ENCODE results near the gene BRD4. TPM values are rescaled to one million over a fixed set of nuclear protein-coding genes. Genes with fewer than 3 reads are reported as not detected.

Gene BRD4
- total and polyA plus RNA-seq, 4 donors, result 16.3 to 59.0 (median 40.2) TPM

GRCh38 chr19:15247107-15248014, 85.0 kb downstream of the BRD4 start:
- no peaks in the 10 kb centered on the region for H3K9me3 ChIP-seq (ENCODE audit: control insufficient read depth, insufficient read depth, low read length)
- H3K27me3 ChIP-seq (ENCODE audit: control insufficient read depth, insufficient read depth, low read length), result no peaks in the 10 kb centered on the region
- H3K36me3 ChIP-seq (ENCODE audit: control insufficient read depth, insufficient read depth, low read length), result peaks cover 86% of the 10 kb centered on the region
- 63% methylated on average over 19 of the region's 20 CpGs for WGBS (ENCODE audit: insufficient coverage)
- no peak for DNase-seq (ENCODE audit: low read depth in 4 of 6, low spot score in 6 of 6)
- no peak overlapping the region for H3K4me3 ChIP-seq (ENCODE audit: low read depth, low read length)
- peaks cover 67% of the 10 kb centered on the region for H3K4me1 ChIP-seq (ENCODE audit: control insufficient read depth, insufficient read depth, low read length)
- H3K27ac ChIP-seq (ENCODE audit: low read depth, low read length), result peak overlapping the region; percentile 78

DNA sequence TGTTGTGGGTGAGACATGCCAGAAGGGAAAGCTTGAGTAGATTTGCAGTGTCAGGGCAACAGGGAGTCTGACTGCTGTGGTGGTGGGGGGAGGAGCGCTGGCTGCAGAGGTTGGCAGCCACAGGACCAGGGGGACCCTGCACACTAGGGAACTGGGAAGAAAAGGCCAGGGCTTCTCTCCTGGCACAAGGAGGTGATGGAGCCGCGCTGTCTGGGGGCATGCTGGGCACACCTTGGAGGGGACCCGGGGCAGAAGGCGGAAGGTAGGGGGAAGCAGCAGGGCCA, 86.2 kb downstream of the BRD4 start:
- no peaks in the 10 kb centered on the region for H3K9me3 ChIP-seq (ENCODE audit: control insufficient read depth, insufficient read depth, low read length)
- H3K4me1 ChIP-seq (ENCODE audit: control insufficient read depth, insufficient read depth, low read length), result peaks cover 60% of the 10 kb centered on the region
- peaks cover 90% of the 10 kb centered on the region for H3K36me3 ChIP-seq (ENCODE audit: control insufficient read depth, insufficient read depth, low read length)
- 87% methylated on average over 5 of the region's 5 CpGs for WGBS (ENCODE audit: insufficient coverage)
- H3K27ac ChIP-seq (ENCODE audit: low read depth, low read length), result no peak overlapping the region
- no peak overlapping the region for H3K4me3 ChIP-seq (ENCODE audit: low read depth, low read length)
- no peak for DNase-seq (ENCODE audit: low read depth in 4 of 6, low spot score in 6 of 6)
- no peaks in the 10 kb centered on the region for H3K27me3 ChIP-seq (ENCODE audit: control insufficient read depth, insufficient read depth, low read length)

GRCh38 chr19:15245370-15246197, 86.8 kb downstream of the BRD4 start:
- no peak overlapping the region for H3K27ac ChIP-seq (ENCODE audit: low read depth, low read length)
- H3K4me3 ChIP-seq (ENCODE audit: low read depth, low read length), result no peak overlapping the region
- H3K4me1 ChIP-seq (ENCODE audit: control insufficient read depth, insufficient read depth, low read length), result peaks cover 60% of the 10 kb centered on the region
- no peaks in the 10 kb centered on the region for H3K27me3 ChIP-seq (ENCODE audit: control insufficient read depth, insufficient read depth, low read length)
- DNase-seq (ENCODE audit: low read depth in 4 of 6, low spot score in 6 of 6), result no peak
- 91% methylated on average over 16 of the region's 20 CpGs for WGBS (ENCODE audit: insufficient coverage)
- peaks cover 91% of the 10 kb centered on the region for H3K36me3 ChIP-seq (ENCODE audit: control insufficient read depth, insufficient read depth, low read length)
- no peaks in the 10 kb centered on the region for H3K9me3 ChIP-seq (ENCODE audit: control insufficient read depth, insufficient read depth, low read length)

DNA sequence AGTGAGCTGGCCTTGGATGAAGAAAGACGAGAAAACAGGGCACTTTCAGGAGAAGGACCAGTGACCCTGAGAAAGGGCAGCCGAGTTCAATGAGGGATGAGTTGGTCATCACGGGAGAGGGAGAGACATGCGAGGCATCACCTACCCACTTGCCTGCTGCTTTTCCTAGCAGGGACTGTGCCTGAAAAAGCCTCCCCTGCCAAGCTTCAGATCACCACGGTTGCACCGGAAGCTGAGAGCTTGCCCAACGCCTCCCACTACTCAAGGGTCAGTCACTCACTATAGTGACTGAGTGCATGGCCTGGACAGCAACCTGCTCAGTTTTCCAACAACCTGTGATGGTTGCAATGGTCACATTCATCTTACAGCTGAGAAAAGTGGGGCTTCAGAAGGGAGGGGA, 87.5 kb downstream of the BRD4 start:
- WGBS (ENCODE audit: insufficient coverage), result 84% methylated on average over 7 of the region's 7 CpGs
- Histone ChIP-seq H3K27ac (ENCODE audit: low read depth, low read length) (no peak overlapping the region), H3K9me3 (ENCODE audit: control insufficient read depth, insufficient read depth, low read length) (no peaks in the 10 kb centered on the region), H3K4me3 (ENCODE audit: low read depth, low read length) (no peak overlapping the region), H3K27me3 (ENCODE audit: control insufficient read depth, insufficient read depth, low read length) (no peaks in the 10 kb centered on the region), H3K4me1 (ENCODE audit: control insufficient read depth, insufficient read depth, low read length) (peaks cover 55% of the 10 kb centered on the region), H3K36me3 (ENCODE audit: control insufficient read depth, insufficient read depth, low read length) (peaks cover 91% of the 10 kb centered on the region)
- DNase-seq (ENCODE audit: low read depth in 4 of 6, low spot score in 6 of 6), result no peak

DNA sequence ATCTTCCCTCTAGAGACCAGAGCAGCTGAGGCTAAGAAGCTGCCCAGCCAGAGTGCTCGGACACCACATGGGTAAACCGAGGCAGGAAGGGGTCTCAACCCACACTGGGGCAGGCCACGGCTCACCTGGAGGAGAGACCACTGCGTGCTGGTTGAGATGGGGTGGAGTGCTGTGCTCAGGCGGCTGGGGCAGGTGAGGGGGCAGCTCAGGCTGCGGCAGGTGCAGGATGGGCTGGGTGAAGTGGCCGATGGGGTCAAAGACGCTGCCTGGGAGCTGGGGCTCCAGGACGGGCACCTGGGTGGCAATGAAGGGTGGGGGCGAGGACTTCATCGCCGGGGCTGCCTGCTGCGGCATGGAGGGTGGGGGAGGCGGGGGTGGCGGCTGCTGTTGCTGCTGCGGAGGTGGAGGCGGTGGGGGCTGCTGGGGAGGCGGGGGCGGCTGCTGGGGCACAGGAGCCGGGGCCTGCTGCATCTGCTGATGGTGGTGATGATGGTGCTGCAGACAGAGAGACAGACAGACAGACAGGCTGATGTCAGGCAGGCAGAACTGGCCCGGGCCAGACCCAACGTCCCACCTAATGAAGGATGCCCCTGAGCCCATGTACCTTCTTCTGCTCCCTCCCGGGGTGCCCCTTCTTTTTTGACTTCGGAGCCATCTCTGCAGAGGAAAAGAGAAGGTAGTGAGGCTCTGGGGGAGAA, 88.1 kb downstream of the BRD4 start:
- H3K4me1 ChIP-seq (ENCODE audit: control insufficient read depth, insufficient read depth, low read length), result peaks cover 49% of the 10 kb centered on the region
- H3K27ac ChIP-seq (ENCODE audit: low read depth, low read length), result no peak overlapping the region
- no peak for DNase-seq (ENCODE audit: low read depth in 4 of 6, low spot score in 6 of 6)
- WGBS (ENCODE audit: insufficient coverage), result 93% methylated on average over 20 of the region's 24 CpGs
- H3K36me3 ChIP-seq (ENCODE audit: control insufficient read depth, insufficient read depth, low read length), result peaks cover 97% of the 10 kb centered on the region
- no peaks in the 10 kb centered on the region for H3K9me3 ChIP-seq (ENCODE audit: control insufficient read depth, insufficient read depth, low read length)
- no peaks in the 10 kb centered on the region for H3K27me3 ChIP-seq (ENCODE audit: control insufficient read depth, insufficient read depth, low read length)
- H3K4me3 ChIP-seq (ENCODE audit: low read depth, low read length), result no peak overlapping the region

DNA sequence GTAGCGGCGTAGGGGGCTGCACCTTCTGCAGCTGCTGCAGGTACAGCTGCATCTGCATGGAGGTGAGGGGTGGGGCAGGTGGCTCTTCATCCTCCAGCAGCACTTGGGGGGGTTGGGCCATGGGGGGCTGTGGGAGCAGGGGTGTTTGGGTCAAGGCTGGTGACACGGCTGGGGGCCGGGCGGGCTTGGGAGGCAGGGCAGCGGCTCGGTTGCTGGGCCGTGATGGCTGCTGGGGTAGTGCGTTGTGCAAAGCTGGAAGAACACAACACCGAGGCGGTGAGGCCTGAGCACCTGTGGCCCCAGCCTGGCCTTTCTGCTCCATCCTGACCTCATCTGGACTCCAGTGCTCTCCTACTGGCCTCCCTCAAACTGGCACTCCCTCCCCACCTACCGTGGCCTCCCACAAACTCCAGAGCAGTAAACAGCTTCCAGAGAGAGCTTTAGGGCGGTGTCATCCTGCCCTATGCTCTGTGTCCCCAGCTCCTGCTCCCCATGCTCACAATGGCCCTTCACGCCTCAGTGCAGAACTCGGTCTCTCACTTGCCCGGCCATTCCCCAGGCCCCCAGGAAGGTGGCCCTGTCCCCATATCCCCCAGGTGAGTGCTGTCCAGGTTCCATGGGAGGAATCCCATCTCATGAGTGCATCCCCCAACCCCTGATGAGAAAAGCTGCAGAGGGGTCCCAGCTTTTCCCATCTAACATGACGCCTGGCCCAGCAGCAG, 88.9 kb downstream of the BRD4 start:
- no peak overlapping the region for H3K4me3 ChIP-seq (ENCODE audit: low read depth, low read length)
- peaks cover 98% of the 10 kb centered on the region for H3K36me3 ChIP-seq (ENCODE audit: control insufficient read depth, insufficient read depth, low read length)
- no peaks in the 10 kb centered on the region for H3K9me3 ChIP-seq (ENCODE audit: control insufficient read depth, insufficient read depth, low read length)
- peaks cover 41% of the 10 kb centered on the region for H3K4me1 ChIP-seq (ENCODE audit: control insufficient read depth, insufficient read depth, low read length)
- WGBS (ENCODE audit: insufficient coverage), result 85% methylated on average over 14 of the region's 17 CpGs
- no peak for DNase-seq (ENCODE audit: low read depth in 4 of 6, low spot score in 6 of 6)
- no peak overlapping the region for H3K27ac ChIP-seq (ENCODE audit: low read depth, low read length)
- H3K27me3 ChIP-seq (ENCODE audit: control insufficient read depth, insufficient read depth, low read length), result no peaks in the 10 kb centered on the region

GRCh38 chr19:15241259-15241910, 91.0 kb downstream of the BRD4 start:
- Histone ChIP-seq H3K4me3 (ENCODE audit: low read depth, low read length) (no peak overlapping the region), H3K27ac (ENCODE audit: low read depth, low read length) (no peak overlapping the region)
- WGBS (ENCODE audit: insufficient coverage), result 63% methylated on average over 9 of the region's 9 CpGs

DNA sequence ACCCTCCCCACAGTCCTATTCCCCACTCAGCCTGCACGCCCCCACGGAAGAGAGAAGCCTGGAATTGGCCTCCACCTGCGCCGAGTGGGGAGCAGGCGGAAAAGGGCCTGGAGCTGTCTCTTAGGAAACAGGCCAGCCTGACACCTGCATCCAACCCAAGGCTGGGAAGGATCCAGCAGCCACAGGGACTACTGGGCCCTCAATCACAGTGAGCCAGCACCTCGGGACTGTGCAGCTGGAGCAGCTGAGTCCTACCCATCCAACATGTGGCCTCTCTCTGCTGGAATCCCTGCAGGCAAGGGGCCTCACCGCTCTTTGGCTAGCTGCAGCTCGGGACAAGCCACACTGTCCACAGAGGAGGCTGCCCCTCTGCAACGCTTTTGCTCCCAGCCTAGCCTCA, 91.8 kb downstream of the BRD4 start:
- no peak overlapping the region for H3K4me3 ChIP-seq (ENCODE audit: low read depth, low read length)
- H3K36me3 ChIP-seq (ENCODE audit: control insufficient read depth, insufficient read depth, low read length), result peaks cover 96% of the 10 kb centered on the region
- 86% methylated on average over 9 of the region's 9 CpGs for WGBS (ENCODE audit: insufficient coverage)
- no peak for DNase-seq (ENCODE audit: low read depth in 4 of 6, low spot score in 6 of 6)
- H3K27ac ChIP-seq (ENCODE audit: low read depth, low read length), result no peak overlapping the region
- no peaks in the 10 kb centered on the region for H3K9me3 ChIP-seq (ENCODE audit: control insufficient read depth, insufficient read depth, low read length)
- no peaks in the 10 kb centered on the region for H3K27me3 ChIP-seq (ENCODE audit: control insufficient read depth, insufficient read depth, low read length)
- peaks cover 14% of the 10 kb centered on the region for H3K4me1 ChIP-seq (ENCODE audit: control insufficient read depth, insufficient read depth, low read length)

More at GRCh38 chr19:15241259-15241910, 91.0 kb downstream of the BRD4 start:
- DNase-seq (ENCODE audit: low read depth in 4 of 6, low spot score in 6 of 6), result no peak
- no peaks in the 10 kb centered on the region for H3K9me3 ChIP-seq (ENCODE audit: control insufficient read depth, insufficient read depth, low read length)
- H3K36me3 ChIP-seq (ENCODE audit: control insufficient read depth, insufficient read depth, low read length), result peaks cover 97% of the 10 kb centered on the region
- no peaks in the 10 kb centered on the region for H3K27me3 ChIP-seq (ENCODE audit: control insufficient read depth, insufficient read depth, low read length)
- H3K4me1 ChIP-seq (ENCODE audit: control insufficient read depth, insufficient read depth, low read length), result peaks cover 22% of the 10 kb centered on the region
